Measurements from ENCODE around the gene RMND1. TPM values are rescaled to one million over a fixed set of nuclear protein-coding genes. Genes with fewer than 3 reads are reported as not detected.

The RMND1 gene
- total RNA-seq, 2 donors from 2014 or later: 20.7 to 21.2 TPM

GRCh38 chr6:151434369-151434768 is 17.6 kb downstream of the RMND1 start:
- DNase-seq (ENCODE audit: low spot score) (no peak), ATAC-seq (ENCODE audit: insufficient number of reproducible peaks, low FRiP score, low read depth) (no peak)
- Histone ChIP-seq H3K27ac (no peak overlapping the region), H3K27me3 (replicated peaks; ENCODE audit: insufficient read depth) (no peaks in the 10 kb centered on the region), H3K9me3 (no peaks in the 10 kb centered on the region), H3K4me3 (no peak overlapping the region), H3K4me1 (ENCODE audit: control insufficient read depth in 1 of 2, low read depth in 2 of 2) (peaks cover 20 to 41% of the 10 kb centered on the region in 2 donors), H3K36me3 (peaks cover 11% of the 10 kb centered on the region)
- no peak for TF ChIP-seq CTCF (IDR thresholded peaks at IDR 0.05)

- Histone ChIP-seq H3K27me3 (replicated peaks; ENCODE audit: insufficient read depth) (no peaks in the 10 kb centered on the region), H3K27ac (no peak overlapping the region), H3K4me1 (ENCODE audit: control insufficient read depth in 1 of 2, low read depth in 2 of 2) (peaks cover 19 to 26% of the 10 kb centered on the region in 2 donors), H3K9me3 (no peaks in the 10 kb centered on the region), H3K36me3 (peaks cover 17% of the 10 kb centered on the region), H3K4me3 (no peak overlapping the region)
- no peak for DNase-seq (ENCODE audit: low spot score)
- no peak for ATAC-seq (ENCODE audit: insufficient number of reproducible peaks, low FRiP score, low read depth)
- TF ChIP-seq CTCF (IDR thresholded peaks at IDR 0.05): no peak
Observed at GRCh38 chr6:151432651-151433050, 19.3 kb downstream of the RMND1 start.

GRCh38 chr6:151431337-151431736 is 20.6 kb downstream of the RMND1 start:
- TF ChIP-seq CTCF (IDR thresholded peaks at IDR 0.05): no peak
- Histone ChIP-seq H3K36me3 (peaks cover 18% of the 10 kb centered on the region), H3K27ac (no peak overlapping the region), H3K4me3 (no peak overlapping the region), H3K27me3 (replicated peaks; ENCODE audit: insufficient read depth) (no peaks in the 10 kb centered on the region), H3K4me1 (ENCODE audit: control insufficient read depth in 1 of 2, low read depth in 2 of 2) (peaks cover 7 to 12% of the 10 kb centered on the region in 2 donors), H3K9me3 (no peaks in the 10 kb centered on the region)
- no peak for ATAC-seq (ENCODE audit: insufficient number of reproducible peaks, low FRiP score, low read depth)
- no peak for DNase-seq (ENCODE audit: low spot score)

- Histone ChIP-seq H3K27me3 (replicated peaks; ENCODE audit: insufficient read depth) (no peaks in the 10 kb centered on the region), H3K4me1 (ENCODE audit: control insufficient read depth in 1 of 2, low read depth in 2 of 2) (peaks cover 3 to 9% of the 10 kb centered on the region in 2 donors), H3K4me3 (no peak overlapping the region), H3K27ac (no peak overlapping the region), H3K36me3 (peaks cover 22% of the 10 kb centered on the region), H3K9me3 (no peaks in the 10 kb centered on the region)
- TF ChIP-seq CTCF (IDR thresholded peaks at IDR 0.05): no peak
- no peak for DNase-seq (ENCODE audit: low spot score)
- ATAC-seq (ENCODE audit: insufficient number of reproducible peaks, low FRiP score, low read depth): no peak
Observed at GRCh38 chr6:151430886-151431285, 21.0 kb downstream of the RMND1 start.

GRCh38 chr6:151428093-151428735 is 23.7 kb downstream of the RMND1 start:
- H3K27me3 ChIP-seq (replicated peaks; ENCODE audit: insufficient read depth): no peaks in the 10 kb centered on the region
- H3K27ac ChIP-seq: no peak overlapping the region
- DNase-seq (ENCODE audit: low spot score) (no peak), ATAC-seq (ENCODE audit: insufficient number of reproducible peaks, low FRiP score, low read depth) (no peak)
- H3K36me3 ChIP-seq: peaks cover 22% of the 10 kb centered on the region
- TF ChIP-seq CTCF (IDR thresholded peaks at IDR 0.05): no peak
- no peaks in the 10 kb centered on the region for H3K9me3 ChIP-seq
- H3K4me1 ChIP-seq (ENCODE audit: control insufficient read depth in 1 of 2, low read depth in 2 of 2): peaks cover 0 to 5% of the 10 kb centered on the region in 2 donors
- no peak overlapping the region for H3K4me3 ChIP-seq

Data from thoracic aorta (tissue), 2 donors.